SU-DHL-6 (cell line): ENCODE results near the gene PTPRJ.

Experiments
- H2AFZ ChIP-seq: fragments of 200-600 bp; sonication (generic); 2 replicates; pipeline ENCODE4 v1.6.1; 2014; ENCODE audit warnings: low read depth, mild to moderate bottlenecking, moderate library complexity, mixed read lengths, antibody characterized with exemption, low read length; ENCODE audit not compliant: severe bottlenecking
- H3F3A ChIP-seq: fragments of 200-600 bp; shearing (Covaris generic); 2 replicates; pipeline ENCODE4 v1.6.0; 2016; ENCODE audit warnings: antibody characterized with exemption, mild to moderate bottlenecking; ENCODE audit not compliant: insufficient read depth
- H3K27ac ChIP-seq: fragments of 200-600 bp; sonication (generic); 2 replicates; pipeline ENCODE4 v1.5.1; 2016; ENCODE audit warnings: low read depth, mild to moderate bottlenecking, low read length, moderate library complexity, mixed read lengths
- H3K27me3 ChIP-seq: fragments of 200-600 bp; sonication (generic), shearing (Covaris generic); 2 replicates; pipeline ENCODE4 v1.6.0; 2014; ENCODE audit warnings: mild to moderate bottlenecking, low read length
- H3K36me3 ChIP-seq: fragments of 200-600 bp; sonication (generic); 2 replicates; pipeline ENCODE4 v1.6.1; 2014; ENCODE audit warnings: mild to moderate bottlenecking, low read length, mixed read lengths
- H3K4me2 ChIP-seq: fragments of 300-600, 200-600 bp; shearing (Covaris generic), sonication (generic); 2 replicates; pipeline ENCODE4 v1.6.0; 2014; ENCODE audit warnings: low read length, low read depth, mild to moderate bottlenecking; ENCODE audit not compliant: poor library complexity, severe bottlenecking
- H3K4me3 ChIP-seq: fragments of 200-600 bp; sonication (generic); 2 replicates; pipeline ENCODE4 v1.5.1; 2014; ENCODE audit warnings: antibody characterized with exemption, low read length, mild to moderate bottlenecking, mixed read lengths; ENCODE audit not compliant: insufficient read depth, poor library complexity, severe bottlenecking
- H3K79me2 ChIP-seq: fragments of 200-600 bp; sonication (generic); 2 replicates; pipeline ENCODE4 v1.6.1; 2014; ENCODE audit warnings: mild to moderate bottlenecking, low read length, moderate library complexity; ENCODE audit not compliant: insufficient read depth
- H3K9ac ChIP-seq: fragments of 200-600 bp; sonication (generic); 2 replicates; pipeline ENCODE4 v1.7.0; 2014; ENCODE audit warnings: mild to moderate bottlenecking, low read length
- H3K9me2 ChIP-seq: fragments of 200-600 bp; sonication (generic); replicated peaks from 2 replicates; pipeline ENCODE4 v1.6.1; 2014; ENCODE audit warnings: low read length; ENCODE audit not compliant: insufficient read depth
- H3K9me3 ChIP-seq: fragments of 200-600 bp; sonication (generic); 2 replicates; pipeline ENCODE4 v1.6.1; 2014; ENCODE audit warnings: low read length, mixed read lengths; ENCODE audit not compliant: insufficient read depth
- H4K20me1 ChIP-seq: fragments of 200-600 bp; sonication (generic); 2 replicates; pipeline ENCODE4 v1.6.1; 2014; ENCODE audit warnings: low read depth, mild to moderate bottlenecking, antibody characterized with exemption, low read length, moderate library complexity, mixed read lengths
- CTCF ChIP-seq: fragments of 200-600 bp; sonication (generic); IDR thresholded peaks from one replicate; pipeline ENCODE4 v1.5.1; 2017; ENCODE audit warnings: antibody characterized with exemption, mild to moderate bottlenecking, low read length, moderate library complexity; ENCODE audit not compliant: insufficient read depth, poor library complexity, severe bottlenecking
- EZH2phosphoT487 ChIP-seq: fragments of 200-600 bp; sonication (generic), shearing (Covaris generic); conservative IDR thresholded peaks from 2 replicates; pipeline ENCODE4 v1.6.1; 2018; ENCODE audit warnings: mild to moderate bottlenecking, antibody characterized with exemption, low read length, moderate library complexity, mixed read lengths

Gene PTPRJ

DNA sequence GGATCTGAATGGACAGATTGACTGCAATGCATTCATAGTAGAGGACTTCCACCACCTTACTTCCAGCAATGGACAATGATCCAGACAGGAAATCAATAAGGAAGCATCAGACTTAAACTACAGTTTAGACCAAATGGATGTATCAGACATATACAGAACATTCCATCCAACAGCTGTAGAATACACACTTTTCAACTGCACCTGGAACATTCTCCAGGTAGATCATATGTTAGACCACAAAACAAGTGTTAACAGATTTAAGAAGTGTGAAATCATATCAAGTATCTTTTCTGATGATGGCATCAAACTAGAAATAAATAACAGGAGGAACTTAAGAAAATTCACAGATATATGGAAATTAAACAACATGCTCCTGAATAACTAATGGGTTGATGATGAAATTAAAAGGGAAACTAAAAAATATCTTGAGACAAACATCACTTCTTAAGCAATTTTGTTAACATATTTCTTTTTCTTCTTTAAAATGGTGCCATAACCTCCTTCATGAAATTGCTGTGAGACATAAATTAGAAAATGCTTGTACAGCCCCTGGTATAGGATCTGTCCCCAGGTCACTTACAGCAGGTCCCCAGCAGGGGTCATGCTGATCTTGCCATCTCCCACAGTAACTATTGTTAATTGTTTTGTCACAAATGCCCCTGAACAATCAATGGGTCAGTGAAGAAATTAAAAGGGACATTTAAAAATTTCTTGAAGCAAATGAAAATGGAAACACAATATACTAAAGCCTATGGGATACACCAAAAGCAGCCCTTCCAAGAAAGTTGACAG, 136.3 kb downstream of the PTPRJ start:
- peaks cover 9% of the 10 kb centered on the region; the same call in 1 of the 2 replicates for H3K36me3 ChIP-seq
- no peaks in the 10 kb centered on the region for H3F3A ChIP-seq
- no peaks in the 10 kb centered on the region for H3K27me3 ChIP-seq
- H3K79me2 ChIP-seq: no peaks in the 10 kb centered on the region
- H3K9me2 ChIP-seq: no peaks in the 10 kb centered on the region
- no peak for TF ChIP-seq EZH2phosphoT487
- TF ChIP-seq CTCF: peak; percentile 48
- H4K20me1 ChIP-seq: no peaks in the 10 kb centered on the region
- peaks cover 11% of the 10 kb centered on the region; the same call in 1 of the 2 replicates for H3K9me3 ChIP-seq
- H3K9ac ChIP-seq: no peak overlapping the region
- H3K4me3 ChIP-seq: no peak overlapping the region
- H3K27ac ChIP-seq: no peak overlapping the region
- H2AFZ ChIP-seq: no peak overlapping the region
- H3K4me2 ChIP-seq: no peak overlapping the region

DNA sequence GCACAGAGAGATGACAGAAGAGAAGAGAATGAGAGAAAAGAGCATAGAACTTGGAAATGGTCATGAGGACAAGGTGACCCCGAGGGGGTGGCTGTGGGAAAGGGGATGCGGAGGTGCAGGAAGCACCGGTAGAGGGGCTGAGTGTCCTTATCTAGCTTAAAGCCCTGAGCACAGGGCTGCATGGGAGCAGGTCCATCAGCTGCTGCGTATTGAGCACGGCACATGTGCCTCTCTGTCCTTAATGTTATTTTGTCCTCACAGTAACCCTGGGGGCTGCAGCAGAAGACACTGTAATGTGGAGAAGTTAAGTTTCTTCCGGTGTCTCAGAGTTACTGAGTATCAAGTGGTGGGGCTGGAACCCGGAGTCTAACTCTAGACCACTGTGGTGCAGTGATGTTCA, 141.9 kb downstream of the PTPRJ start:
- no peaks in the 10 kb centered on the region for H3K79me2 ChIP-seq
- H3K4me3 ChIP-seq: no peak overlapping the region
- H3K9ac ChIP-seq: no peak overlapping the region
- no peaks in the 10 kb centered on the region for H3K36me3 ChIP-seq
- H3K27me3 ChIP-seq: no peaks in the 10 kb centered on the region
- H3K9me2 ChIP-seq: no peaks in the 10 kb centered on the region
- H3K27ac ChIP-seq: no peak overlapping the region
- no peak overlapping the region for H3K4me2 ChIP-seq
- no peaks in the 10 kb centered on the region for H3F3A ChIP-seq
- H3K9me3 ChIP-seq: no peaks in the 10 kb centered on the region
- no peak overlapping the region for H2AFZ ChIP-seq
- no peaks in the 10 kb centered on the region for H4K20me1 ChIP-seq
- TF ChIP-seq EZH2phosphoT487 (no peak), CTCF (no peak)

DNA sequence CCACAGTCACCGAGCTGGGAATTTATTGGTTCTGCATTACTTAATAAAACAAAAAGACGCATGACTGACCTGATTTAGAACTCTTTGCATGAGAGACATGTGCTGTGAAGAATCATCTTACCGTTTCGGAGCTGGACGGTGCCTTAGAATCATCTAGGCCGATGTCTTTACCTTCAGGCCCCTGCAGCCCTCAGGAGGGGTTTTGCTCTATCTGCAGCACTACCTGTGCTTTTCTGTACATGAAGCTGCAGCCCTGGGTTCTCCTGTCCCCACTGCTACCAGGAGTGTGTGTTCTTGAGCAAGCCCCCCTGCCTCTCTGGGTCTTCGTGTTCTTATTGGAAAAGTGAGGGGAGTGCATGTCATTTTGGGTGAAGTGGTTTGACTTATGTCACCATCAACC, 142.3 kb downstream of the PTPRJ start:
- H3F3A ChIP-seq: no peaks in the 10 kb centered on the region
- H3K4me2 ChIP-seq: no peak overlapping the region
- no peak overlapping the region for H2AFZ ChIP-seq
- H3K4me3 ChIP-seq: no peak overlapping the region
- no peaks in the 10 kb centered on the region for H3K27me3 ChIP-seq
- H3K9me2 ChIP-seq: no peaks in the 10 kb centered on the region
- H3K9ac ChIP-seq: no peak overlapping the region
- no peak overlapping the region for H3K27ac ChIP-seq
- no peaks in the 10 kb centered on the region for H3K79me2 ChIP-seq
- TF ChIP-seq EZH2phosphoT487: no peak
- TF ChIP-seq CTCF: no peak
- no peaks in the 10 kb centered on the region for H3K9me3 ChIP-seq
- H3K36me3 ChIP-seq: no peaks in the 10 kb centered on the region
- no peaks in the 10 kb centered on the region for H4K20me1 ChIP-seq
